Loucy (cell line): ENCODE data around the gene TBL1X.

ENCODE experiments used
- H2AFZ ChIP-seq: fragments of 200-600 bp; sonication (generic); 2 replicates; pipeline ENCODE4 v1.6.0; 2016; ENCODE audit warnings: antibody characterized with exemption, mild to moderate bottlenecking, low read length, moderate library complexity
- H3F3A ChIP-seq: fragments of 200-600 bp; 2 replicates; pipeline ENCODE4 v1.6.0; 2016; ENCODE audit warnings: antibody characterized with exemption, low read depth, mild to moderate bottlenecking
- H3K27me3 ChIP-seq: fragments of 200-600 bp; sonication (generic); 2 replicates; pipeline ENCODE4 v1.6.1; 2014; ENCODE audit warnings: low read length, mild to moderate bottlenecking; ENCODE audit not compliant: insufficient read depth, poor library complexity, severe bottlenecking
- H3K36me3 ChIP-seq: fragments of 200-600 bp; sonication (generic); 2 replicates; pipeline ENCODE4 v1.6.1; 2016; ENCODE audit warnings: low read length; ENCODE audit not compliant: insufficient read depth
- H3K4me1 ChIP-seq: fragments of 200-600 bp; sonication (generic); 2 replicates; pipeline ENCODE4 v1.5.1; 2014; ENCODE audit warnings: low read length, mild to moderate bottlenecking; ENCODE audit not compliant: insufficient read depth, poor library complexity, severe bottlenecking
- H3K4me2 ChIP-seq: fragments of 200-600 bp; sonication (generic); 2 replicates; pipeline ENCODE4 v1.6.0; 2014; ENCODE audit warnings: antibody characterized with exemption, low read length, low read depth, mild to moderate bottlenecking; ENCODE audit not compliant: poor library complexity, severe bottlenecking
- H3K4me3 ChIP-seq: fragments of 200-600 bp; sonication (generic); 2 replicates; pipeline ENCODE4 v1.5.1; 2014; ENCODE audit warnings: low read length, mild to moderate bottlenecking, mixed read lengths; ENCODE audit not compliant: poor library complexity, severe bottlenecking
- H3K79me2 ChIP-seq: fragments of 200-600 bp; sonication (generic); 2 replicates; pipeline ENCODE4 v1.6.1; 2014; ENCODE audit warnings: low read length; ENCODE audit not compliant: insufficient read depth
- H3K9ac ChIP-seq: fragments of 200-600 bp; sonication (generic); 2 replicates; pipeline ENCODE4 v1.6.0; 2014; ENCODE audit warnings: mild to moderate bottlenecking, low read depth, low read length, moderate library complexity; ENCODE audit not compliant: poor library complexity, severe bottlenecking
- H3K9me2 ChIP-seq: fragments of 200-600 bp; sonication (generic); replicated peaks from 2 replicates; pipeline ENCODE4 v1.6.1; 2016; ENCODE audit warnings: low read depth, low read length, mixed read lengths
- H3K9me3 ChIP-seq: fragments of 200-600 bp; sonication (generic); 2 replicates; pipeline ENCODE4 v1.6.1; 2014; ENCODE audit warnings: mild to moderate bottlenecking, antibody characterized with exemption, low read length, low read depth; ENCODE audit not compliant: insufficient read depth
- H4K20me1 ChIP-seq: fragments of 200-600 bp; sonication (generic); 2 replicates; pipeline ENCODE4 v1.6.0; 2014; ENCODE audit warnings: antibody characterized with exemption, low read length, mild to moderate bottlenecking; ENCODE audit not compliant: insufficient read depth, poor library complexity, severe bottlenecking
- CTCF ChIP-seq: fragments of 200-600 bp; sonication (generic); conservative IDR thresholded peaks from 2 replicates; pipeline ENCODE4 v1.5.1; 2014; ENCODE audit warnings: mild to moderate bottlenecking, antibody characterized with exemption, low read length
- EZH2phosphoT487 ChIP-seq: fragments of 200-600 bp; IDR thresholded peaks from 2 replicates; pipeline ENCODE4 v1.6.1; 2018; ENCODE audit warnings: antibody characterized with exemption, mild to moderate bottlenecking, moderate library complexity, borderline replicate concordance

The TBL1X gene

DNA sequence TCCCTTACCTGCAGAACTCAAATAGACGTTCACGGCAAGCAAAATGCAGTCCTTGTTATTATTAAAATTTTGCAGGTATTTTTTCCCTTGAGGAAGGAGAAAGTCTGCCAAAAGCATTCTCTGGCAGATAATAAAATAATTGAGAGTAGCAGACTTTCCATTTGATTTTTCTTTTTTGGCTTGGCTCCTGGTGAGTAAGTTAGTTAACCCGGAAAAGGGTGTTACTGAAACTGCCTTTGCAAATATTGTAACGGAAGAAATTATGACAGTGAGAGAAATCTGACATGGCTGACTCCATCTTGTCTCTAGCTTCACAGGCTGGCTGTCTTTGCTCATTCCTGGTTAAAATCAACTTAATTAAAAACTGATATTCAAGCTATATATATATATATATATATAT is 200.3 kb downstream of the TBL1X start:
- no peaks in the 10 kb centered on the region for H3K27me3 ChIP-seq
- no peak overlapping the region for H2AFZ ChIP-seq
- no peaks in the 10 kb centered on the region for H4K20me1 ChIP-seq
- H3K36me3 ChIP-seq: no peaks in the 10 kb centered on the region
- H3K4me3 ChIP-seq: no peak overlapping the region
- H3F3A ChIP-seq: no peaks in the 10 kb centered on the region
- H3K79me2 ChIP-seq: no peaks in the 10 kb centered on the region
- H3K9me3 ChIP-seq: no peaks in the 10 kb centered on the region
- no peak overlapping the region for H3K4me2 ChIP-seq
- H3K9ac ChIP-seq: no peak overlapping the region
- no peak for TF ChIP-seq EZH2phosphoT487
- TF ChIP-seq CTCF: no peak
- no peaks in the 10 kb centered on the region for H3K9me2 ChIP-seq
- H3K4me1 ChIP-seq: no peaks in the 10 kb centered on the region

DNA sequence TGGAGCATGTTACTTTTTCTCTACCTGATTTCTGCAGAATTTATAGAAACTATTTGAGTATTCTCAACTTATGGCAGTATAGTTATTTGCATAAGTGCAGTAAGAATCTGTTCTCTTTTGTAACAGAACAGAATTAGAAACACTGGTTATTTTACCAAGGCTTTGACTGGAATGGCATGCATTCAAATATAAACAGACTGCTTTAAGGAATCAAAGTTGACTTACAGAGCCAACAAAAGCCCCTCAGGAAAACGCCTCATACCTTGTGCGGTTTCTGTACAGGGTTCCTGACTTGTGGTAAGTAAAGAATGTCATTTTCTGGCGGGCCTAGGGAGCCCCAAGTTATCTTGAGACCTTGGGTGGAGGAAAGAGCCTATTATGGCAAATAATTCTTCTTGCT is 203.7 kb downstream of the TBL1X start:
- no peak overlapping the region for H2AFZ ChIP-seq
- no peak overlapping the region for H3K9ac ChIP-seq
- H3K27me3 ChIP-seq: no peaks in the 10 kb centered on the region
- no peak overlapping the region for H3K4me2 ChIP-seq
- H3K9me2 ChIP-seq: no peaks in the 10 kb centered on the region
- TF ChIP-seq EZH2phosphoT487 (no peak), CTCF (no peak)
- no peaks in the 10 kb centered on the region for H3K79me2 ChIP-seq
- H3K36me3 ChIP-seq: no peaks in the 10 kb centered on the region
- H3F3A ChIP-seq: no peaks in the 10 kb centered on the region
- H4K20me1 ChIP-seq: no peaks in the 10 kb centered on the region
- no peaks in the 10 kb centered on the region for H3K4me1 ChIP-seq
- H3K9me3 ChIP-seq: no peaks in the 10 kb centered on the region
- H3K4me3 ChIP-seq: no peak overlapping the region

DNA sequence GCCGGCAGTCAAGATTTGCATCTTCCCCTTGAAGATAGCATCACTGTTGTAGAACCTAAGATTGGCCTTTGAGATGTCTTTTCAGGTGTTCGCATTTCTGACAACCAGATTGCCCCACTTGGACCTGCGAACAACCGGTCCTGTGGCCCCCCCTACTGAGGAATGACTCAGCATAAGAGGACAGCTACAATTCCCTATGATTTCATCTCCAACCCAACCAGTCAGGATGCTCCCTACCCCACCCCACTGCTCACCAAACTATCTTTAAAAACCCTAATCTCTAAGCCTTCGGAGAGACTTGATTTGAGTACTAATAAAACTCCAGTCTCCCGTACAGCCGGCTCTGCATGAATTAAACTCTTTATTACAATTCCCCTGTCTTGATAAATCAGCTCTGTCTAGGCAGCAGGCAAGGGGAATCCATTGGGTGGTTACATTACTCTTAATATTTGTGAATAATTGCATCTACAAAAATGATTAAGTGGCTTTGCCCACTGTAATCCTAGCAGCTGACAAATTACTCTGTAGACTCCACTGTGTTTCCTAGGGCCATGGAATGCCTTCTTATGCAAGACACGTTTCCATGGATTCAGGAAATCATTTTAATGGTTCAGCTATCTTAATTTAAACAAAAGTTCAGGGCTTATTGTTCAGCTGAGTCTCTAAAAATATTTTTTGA is 205.4 kb downstream of the TBL1X start:
- Histone ChIP-seq H4K20me1 (no peaks in the 10 kb centered on the region), H3K9ac (no peak overlapping the region), H3K4me3 (no peak overlapping the region), H2AFZ (no peak overlapping the region), H3K4me2 (no peak overlapping the region), H3K9me2 (no peaks in the 10 kb centered on the region), H3K27me3 (no peaks in the 10 kb centered on the region), H3K79me2 (no peaks in the 10 kb centered on the region), H3K9me3 (no peaks in the 10 kb centered on the region), H3K36me3 (no peaks in the 10 kb centered on the region), H3K4me1 (no peaks in the 10 kb centered on the region), H3F3A (no peaks in the 10 kb centered on the region)
- no peak for TF ChIP-seq EZH2phosphoT487
- no peak for TF ChIP-seq CTCF
